Left renal pelvis (tissue), 4 donors: ENCODE results near the gene HOXA1. TPM values are rescaled to one million over a fixed set of nuclear protein-coding genes. Genes with fewer than 3 reads are reported as not detected.
A peak's percentile ranks its signal among the peaks of the same experiment; 100 is the strongest.

Experiments used
- DNase-seq, 4 donors: peaks; one replicate each; pipeline ENCODE4 v3.0.0-alpha.2; 2013; ENCODE audit warnings: low read depth in 4 of 4, low spot score in 3 of 4
- polyA plus RNA-seq, 4 donors: library from polyadenylated mRNA; unstranded; fragments of 120-200 nt; gene quantifications; one replicate each; pipeline ENCODE4 v1.2.1, GENCODE V29; 2013; ENCODE audit not compliant: insufficient read length in 4 of 4

HOXA1 gene
- polyA plus RNA-seq, 4 donors: 2.6 to 4.0 (median 3.0) TPM

DNA sequence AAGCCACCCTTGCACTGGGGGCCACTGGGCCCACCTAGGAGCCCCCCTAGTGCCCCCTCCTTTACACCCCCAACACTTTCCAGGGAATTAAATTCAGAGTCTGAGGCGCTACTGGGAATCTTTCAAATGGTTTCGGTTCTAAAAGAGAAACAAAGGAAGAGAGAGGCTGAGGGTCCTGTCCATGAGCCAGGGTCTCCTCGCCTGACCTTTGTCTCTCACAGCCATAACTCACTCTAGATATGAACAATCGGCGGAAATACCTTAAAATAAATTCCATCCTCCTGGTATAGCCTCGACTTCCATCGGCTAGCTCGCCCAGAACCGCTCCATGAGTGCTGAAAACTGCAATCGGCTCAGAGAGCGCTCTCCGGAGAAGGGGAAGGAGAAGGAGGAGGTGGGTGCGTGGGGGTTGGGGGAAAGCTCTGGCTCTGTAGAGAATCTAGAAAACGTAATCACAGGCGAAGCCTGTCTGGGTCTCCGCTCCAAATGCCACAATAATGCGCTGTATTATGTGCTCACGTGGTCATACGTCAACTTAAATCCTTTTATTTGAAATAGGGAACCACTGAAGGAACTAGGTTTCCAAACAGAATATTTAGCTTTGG is 22.2 kb upstream of the HOXA1 start:
- DNase-seq: no peak

DNA sequence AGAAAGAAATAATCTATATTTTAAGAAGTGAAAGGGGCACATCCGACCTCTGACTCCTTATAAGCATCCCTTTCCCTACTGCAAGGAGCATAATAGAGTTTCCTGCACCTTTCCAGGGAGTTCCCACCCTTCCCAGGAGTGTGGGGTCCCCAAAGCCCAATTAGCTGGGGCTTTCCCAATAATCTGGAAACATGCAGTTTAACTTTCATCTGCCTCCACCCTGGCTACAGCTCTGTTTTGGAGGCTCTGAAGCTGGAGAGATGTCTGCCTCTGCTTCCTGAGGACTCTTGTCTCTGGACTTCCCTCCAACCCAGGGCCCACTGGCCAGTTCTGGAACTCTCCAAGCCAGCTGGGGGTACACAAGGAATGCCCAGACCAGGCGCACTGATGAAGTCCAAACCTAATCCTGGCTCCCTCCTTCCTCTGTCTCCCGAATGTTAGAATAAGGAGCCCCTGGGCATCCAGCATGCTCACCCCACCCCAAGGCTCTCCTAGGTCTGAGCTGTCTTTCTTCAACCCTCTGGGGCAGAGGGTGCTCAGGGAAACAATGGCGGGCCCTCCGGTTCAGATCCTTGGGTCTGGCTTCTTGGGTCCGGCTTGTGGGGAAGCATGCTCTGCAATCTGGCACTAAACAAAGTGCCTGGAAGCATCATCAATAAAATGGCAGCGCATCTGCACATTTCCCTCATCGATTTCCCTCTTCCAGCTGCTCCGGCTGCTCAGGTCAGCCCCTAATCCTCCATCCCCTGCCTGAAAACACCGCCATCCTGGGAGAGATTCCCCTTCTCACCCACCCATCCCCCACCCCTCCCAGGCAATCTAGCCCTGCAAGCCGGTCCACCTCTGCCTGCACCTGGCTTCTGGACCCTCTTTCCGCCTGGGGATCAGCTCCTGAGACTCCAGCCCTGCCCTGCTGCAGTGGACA is 21.4 kb upstream of the HOXA1 start:
- no peak for DNase-seq

- DNase-seq: no peak
Measured at GRCh38 chr7:27116031-27116961, 20.5 kb upstream of the HOXA1 start.

- no peak for DNase-seq
Measured at GRCh38 chr7:27115221-27116026, 19.6 kb upstream of the HOXA1 start.

DNA sequence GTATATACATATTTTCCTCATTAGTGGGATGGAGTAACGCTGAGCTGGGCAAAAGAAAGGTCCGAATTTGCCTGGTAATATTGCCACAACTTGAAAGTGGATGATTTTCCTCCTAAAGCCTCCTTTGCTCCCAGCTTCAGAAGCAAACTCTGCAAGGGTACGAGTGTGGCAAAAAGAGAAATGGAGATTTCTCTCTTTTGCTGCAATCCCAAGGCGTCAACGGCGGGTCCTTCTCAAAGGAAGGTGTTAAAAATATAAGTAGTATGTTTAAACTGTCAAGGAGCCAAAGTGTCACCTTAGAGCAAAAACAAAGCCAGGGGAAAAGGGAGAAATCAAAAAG is 19.1 kb upstream of the HOXA1 start:
- no peak for DNase-seq

- no peak for DNase-seq
Measured at GRCh38 chr7:27113991-27114769, 18.4 kb upstream of the HOXA1 start.

- DNase-seq: peak in 1 of 4 donors; percentile 92
Measured at GRCh38 chr7:27112955-27113949, 17.5 kb upstream of the HOXA1 start.

- no peak for DNase-seq
Measured at GRCh38 chr7:27112361-27112760, 16.6 kb upstream of the HOXA1 start.

- DNase-seq: no peak
Measured at GRCh38 chr7:27111751-27112277, 16.0 kb upstream of the HOXA1 start.

DNA sequence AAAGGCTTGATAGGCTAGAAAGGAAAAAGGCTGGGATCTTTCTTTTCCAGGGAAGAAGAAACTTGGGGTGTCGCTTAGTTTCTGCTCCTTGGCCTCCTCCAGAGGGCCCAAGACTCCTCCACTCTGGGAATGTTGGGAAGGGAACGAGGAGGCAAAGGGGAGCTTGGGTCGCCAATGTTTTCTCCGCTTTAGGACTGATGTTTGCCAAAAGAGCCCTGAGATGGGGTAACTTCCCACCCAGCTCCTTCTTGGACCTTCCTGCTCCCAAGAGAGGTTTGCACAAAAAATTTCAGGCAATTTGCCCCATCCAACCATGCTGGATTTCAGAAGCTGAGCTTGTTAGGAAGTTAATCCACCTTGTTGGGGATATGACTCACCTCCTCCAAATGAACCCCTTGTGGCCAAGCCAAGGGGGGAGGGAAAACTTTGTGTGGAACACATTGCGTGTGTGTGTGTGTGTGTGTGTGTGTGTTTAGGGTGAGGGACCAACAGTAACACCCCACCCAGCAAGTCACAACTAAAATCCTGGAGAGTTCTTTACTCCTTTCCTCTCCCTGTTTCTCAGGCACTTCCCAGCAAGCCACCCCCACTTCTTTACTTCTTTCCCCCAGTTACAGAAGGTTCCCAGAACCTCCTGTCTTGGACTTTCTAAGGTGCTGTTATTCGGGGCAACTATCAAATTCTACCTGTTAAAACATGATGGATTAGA is 15.4 kb upstream of the HOXA1 start:
- DNase-seq: no peak

- no peak for DNase-seq
Measured at GRCh38 chr7:27110186-27111031, 14.6 kb upstream of the HOXA1 start.

DNA sequence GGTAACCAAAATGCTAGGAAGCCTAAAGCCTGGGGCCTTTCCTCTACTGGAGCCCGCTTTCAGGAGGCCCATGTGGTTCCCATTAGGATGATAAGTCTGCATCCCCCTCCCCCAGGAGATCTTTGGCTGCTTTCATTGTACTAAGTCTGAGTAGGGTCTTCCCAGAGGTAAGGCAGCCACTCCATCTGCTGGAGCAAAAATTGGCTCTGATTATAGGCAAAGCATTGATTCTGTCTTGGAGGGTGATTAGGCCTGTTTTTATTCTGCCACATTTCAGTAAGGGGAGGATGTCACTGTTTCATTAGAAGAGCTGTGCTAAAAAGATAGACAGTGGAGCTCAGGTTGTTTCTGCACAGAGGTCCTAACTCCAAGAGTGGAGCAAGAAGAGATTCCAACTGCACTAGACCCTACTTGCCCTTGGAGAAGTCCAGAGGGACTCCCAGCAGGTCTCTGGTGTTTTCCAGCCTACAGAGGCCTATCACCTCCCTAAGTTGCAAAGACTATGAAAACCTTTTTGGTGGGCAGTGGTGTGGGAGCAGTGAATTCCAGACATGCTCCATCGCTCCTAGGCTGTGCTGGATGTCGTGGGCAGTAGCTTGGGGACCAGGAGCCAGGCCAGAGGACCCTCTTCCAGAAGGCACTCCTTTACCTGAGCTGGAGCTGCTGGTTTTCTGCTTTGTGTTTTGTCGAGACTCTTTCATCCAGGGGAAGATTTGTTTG is 13.8 kb upstream of the HOXA1 start:
- no peak for DNase-seq

DNA sequence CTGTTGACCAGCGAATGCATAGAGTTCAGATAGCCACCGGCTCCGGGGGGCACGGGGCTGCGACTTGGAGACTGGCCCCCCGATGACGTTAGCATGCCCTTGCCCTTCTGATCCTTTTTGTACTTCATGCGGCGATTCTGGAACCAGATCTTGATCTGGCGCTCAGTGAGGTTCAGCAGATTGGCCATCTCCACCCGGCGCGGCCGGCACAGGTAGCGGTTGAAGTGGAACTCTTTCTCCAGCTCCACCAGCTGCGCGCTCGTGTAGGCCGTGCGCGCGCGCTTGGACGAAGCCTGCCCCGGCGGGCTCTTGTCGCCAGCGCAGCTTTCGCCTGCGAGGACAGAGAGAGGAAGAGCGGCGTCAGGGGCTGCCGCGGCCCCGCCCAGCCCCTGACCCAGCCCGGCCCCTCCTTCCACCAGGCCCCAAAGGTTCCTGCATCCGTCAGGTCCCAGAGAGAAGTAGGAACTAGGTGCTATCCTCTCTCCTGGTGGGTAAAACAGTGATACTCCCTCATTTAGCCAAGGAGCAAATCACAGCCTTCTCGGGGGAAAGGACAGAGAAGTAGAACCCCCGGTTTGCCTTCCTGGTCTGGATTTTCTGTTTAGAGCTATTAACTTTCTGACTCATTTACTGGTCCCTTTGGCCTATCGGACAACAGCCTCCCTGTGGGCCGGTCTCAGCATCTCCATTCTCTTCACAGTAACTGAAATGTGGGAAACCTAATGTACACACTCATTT is 12.8 kb upstream of the HOXA1 start:
- no peak for DNase-seq

GRCh38 chr7:27107391-27108381 is 11.9 kb upstream of the HOXA1 start:
- DNase-seq: no peak
